Measurements from ENCODE around the gene SPATA19.

- TF ChIP-seq, protein P1, sequence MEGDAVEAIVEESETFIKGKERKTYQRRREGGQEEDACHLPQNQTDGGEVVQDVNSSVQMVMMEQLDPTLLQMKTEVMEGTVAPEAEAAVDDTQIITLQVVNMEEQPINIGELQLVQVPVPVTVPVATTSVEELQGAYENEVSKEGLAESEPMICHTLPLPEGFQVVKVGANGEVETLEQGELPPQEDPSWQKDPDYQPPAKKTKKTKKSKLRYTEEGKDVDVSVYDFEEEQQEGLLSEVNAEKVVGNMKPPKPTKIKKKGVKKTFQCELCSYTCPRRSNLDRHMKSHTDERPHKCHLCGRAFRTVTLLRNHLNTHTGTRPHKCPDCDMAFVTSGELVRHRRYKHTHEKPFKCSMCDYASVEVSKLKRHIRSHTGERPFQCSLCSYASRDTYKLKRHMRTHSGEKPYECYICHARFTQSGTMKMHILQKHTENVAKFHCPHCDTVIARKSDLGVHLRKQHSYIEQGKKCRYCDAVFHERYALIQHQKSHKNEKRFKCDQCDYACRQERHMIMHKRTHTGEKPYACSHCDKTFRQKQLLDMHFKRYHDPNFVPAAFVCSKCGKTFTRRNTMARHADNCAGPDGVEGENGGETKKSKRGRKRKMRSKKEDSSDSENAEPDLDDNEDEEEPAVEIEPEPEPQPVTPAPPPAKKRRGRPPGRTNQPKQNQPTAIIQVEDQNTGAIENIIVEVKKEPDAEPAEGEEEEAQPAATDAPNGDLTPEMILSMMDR (conservative IDR thresholded peaks at IDR 0.05 in 1 of 2, IDR thresholded peaks at IDR 0.05 in 1 of 2; ENCODE audit: extremely low read depth in 1 of 2, insufficient read depth in 1 of 2, low read depth in 1 of 2, low read length in 2 of 2), result no peak
- no peak for TF ChIP-seq EZH2 (IDR thresholded peaks at IDR 0.05; ENCODE audit: borderline replicate concordance, low read length)
Observed at GRCh38 chr11:133828871-133829270, 16.4 kb downstream of the SPATA19 start.
